GM13976 (cell line): Measurements from ENCODE around the gene SLC35G4.
A peak's percentile ranks its signal among the peaks of the same experiment; 100 is the strongest.

Experiments used
- DNase-seq: peaks from one replicate; pipeline ENCODE4 v3.0.0; 2012; ENCODE audit warnings: low spot score
- in situ Hi-C: fragments of 300-500 bp; cut with MboI; formaldehyde crosslinking; loops from one replicate; pipeline ENCODE4 v1.12.0; 2022; ENCODE audit warnings: low sequenced_read_pairs, mixed read lengths, inconsistent platforms; ENCODE audit not compliant: unreplicated experiment
- TF ChIP-seq, protein P1 (sequence below): IDR thresholded peaks from 2 replicates; pipeline ENCODE4 v1.5.1; 2012; ENCODE audit warnings: borderline replicate concordance, mild to moderate bottlenecking; ENCODE audit not compliant: insufficient read depth; ENCODE audit errors: extremely low read depth, missing control alignments, control extremely low read depth

Gene SLC35G4

DNA sequence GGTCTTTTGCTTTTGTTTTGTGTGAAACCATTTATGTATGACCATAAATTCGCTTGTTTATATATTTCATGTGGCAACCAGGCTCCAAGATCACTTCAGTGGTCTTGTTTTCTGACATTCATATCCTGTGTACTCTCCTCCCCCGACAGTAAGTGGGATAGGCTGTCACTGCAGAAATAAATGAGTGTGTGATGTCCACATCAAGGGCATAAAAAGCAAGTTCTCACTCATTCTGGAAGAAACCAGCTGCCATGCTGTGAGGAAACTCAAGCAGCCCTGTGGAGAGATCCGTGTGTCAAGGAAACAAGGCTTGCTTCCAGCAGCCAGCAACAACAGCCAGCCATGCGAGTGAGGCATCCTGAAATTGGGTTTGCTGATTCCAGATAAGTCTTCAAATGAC, 40.4 kb downstream of the SLC35G4 start:
- in situ Hi-C loops, result no loop called here
- TF ChIP-seq, protein P1, sequence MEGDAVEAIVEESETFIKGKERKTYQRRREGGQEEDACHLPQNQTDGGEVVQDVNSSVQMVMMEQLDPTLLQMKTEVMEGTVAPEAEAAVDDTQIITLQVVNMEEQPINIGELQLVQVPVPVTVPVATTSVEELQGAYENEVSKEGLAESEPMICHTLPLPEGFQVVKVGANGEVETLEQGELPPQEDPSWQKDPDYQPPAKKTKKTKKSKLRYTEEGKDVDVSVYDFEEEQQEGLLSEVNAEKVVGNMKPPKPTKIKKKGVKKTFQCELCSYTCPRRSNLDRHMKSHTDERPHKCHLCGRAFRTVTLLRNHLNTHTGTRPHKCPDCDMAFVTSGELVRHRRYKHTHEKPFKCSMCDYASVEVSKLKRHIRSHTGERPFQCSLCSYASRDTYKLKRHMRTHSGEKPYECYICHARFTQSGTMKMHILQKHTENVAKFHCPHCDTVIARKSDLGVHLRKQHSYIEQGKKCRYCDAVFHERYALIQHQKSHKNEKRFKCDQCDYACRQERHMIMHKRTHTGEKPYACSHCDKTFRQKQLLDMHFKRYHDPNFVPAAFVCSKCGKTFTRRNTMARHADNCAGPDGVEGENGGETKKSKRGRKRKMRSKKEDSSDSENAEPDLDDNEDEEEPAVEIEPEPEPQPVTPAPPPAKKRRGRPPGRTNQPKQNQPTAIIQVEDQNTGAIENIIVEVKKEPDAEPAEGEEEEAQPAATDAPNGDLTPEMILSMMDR, result no peak
- DNase-seq, result no peak

DNA sequence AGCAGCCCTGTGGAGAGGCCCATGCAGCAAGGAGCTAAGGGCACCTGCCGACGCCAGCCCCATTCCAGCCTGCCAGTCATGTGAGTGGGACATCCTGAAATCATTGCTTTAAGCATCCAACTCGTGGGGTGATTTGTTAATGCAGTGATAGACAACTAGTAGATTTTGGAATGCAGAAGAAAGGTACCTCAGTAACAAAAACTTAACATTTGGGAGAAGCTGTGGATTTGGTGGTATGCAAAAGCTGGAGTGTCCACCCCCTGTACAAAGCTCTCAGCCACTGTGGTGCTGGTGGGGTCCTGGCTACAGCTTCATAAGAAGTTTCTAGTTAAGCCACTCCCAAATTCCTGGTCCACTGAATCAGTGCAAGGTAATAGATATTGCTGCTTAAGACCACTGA, 42.5 kb downstream of the SLC35G4 start:
- in situ Hi-C loops, result no loop called here
- no peak for DNase-seq
- TF ChIP-seq, protein P1, result no peak

DNA sequence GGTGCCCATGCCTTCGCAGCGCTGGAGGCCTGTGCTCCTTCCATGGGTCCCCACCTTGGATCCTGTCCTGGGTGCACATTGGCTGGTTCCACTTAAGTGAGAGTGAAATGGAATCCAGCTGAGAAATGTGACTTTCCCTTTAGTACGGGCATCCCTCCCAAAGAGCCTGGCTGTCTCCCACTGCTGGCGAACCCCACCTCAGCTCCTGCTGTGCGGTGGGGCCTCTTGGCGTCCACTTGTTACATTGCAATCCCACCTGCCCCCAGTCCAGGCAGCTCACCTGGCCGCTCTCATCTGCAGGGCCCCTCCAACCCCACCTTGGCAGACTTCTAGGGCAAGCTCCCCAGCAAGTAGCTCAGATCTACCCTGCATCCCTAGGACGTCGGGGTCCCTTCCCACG, 44.1 kb downstream of the SLC35G4 start:
- in situ Hi-C loops, result no loop called here
- TF ChIP-seq, protein P1, result no peak
- DNase-seq, result no peak

DNA sequence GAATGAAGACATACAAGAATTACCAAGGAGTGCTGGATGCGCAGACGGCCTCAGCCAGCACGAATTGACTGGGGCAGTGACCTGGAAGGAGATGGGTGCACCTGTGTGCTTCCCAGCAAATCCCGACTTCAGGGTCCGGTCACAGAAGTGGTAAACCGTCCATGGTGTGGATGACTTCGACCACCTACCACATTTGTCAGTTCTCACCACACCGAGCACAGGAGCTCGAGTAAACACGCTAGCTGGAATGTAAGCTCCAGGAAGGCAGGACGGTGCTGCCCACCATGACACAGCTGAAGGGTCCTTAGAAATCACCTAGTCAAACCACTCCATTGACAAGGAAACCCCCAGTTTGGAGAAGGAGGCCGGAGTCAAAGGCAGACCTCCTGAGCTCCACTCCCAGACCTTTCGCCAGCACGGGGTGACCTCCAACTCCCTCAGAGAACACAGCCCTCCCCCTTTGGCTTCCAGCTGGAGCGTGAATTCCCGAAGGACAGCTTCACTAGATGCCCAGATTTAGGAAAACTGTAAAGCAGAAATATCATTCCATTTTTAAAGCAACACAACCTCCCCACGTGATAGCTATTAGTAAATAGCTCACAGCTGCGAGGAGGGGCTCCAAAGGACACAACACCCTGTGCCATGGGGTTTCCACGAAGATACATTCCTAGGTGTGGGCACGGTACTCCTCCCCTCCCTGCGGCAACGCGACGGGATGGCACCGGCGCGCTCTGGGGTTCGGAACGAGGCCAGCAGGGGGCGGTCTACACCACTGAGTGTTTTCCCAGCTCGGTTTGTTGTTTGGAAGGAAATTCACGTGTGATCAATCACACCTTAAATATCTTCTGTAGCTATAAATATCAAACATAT, 45.6 kb downstream of the SLC35G4 start:
- in situ Hi-C loops, result no loop called here
- TF ChIP-seq, protein P1, result peak; percentile 63
- DNase-seq, result peak; percentile 79

DNA sequence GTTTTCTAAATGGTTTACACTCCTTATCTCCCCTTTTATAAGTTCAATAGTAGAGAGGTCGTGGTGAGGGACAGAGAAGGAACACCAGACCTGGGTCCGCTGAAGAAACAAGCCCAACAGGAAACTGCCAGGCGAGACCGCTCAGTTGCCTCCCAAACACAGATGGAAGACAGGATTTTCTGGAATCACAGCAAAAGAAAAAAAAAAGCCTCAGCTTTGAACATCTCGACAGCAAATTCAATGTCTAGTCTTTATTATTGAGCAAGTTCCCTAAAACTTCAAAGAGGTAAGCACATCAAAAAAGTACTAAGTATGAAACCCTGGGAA, 46.2 kb downstream of the SLC35G4 start:
- in situ Hi-C loops, result no loop called here
- TF ChIP-seq, protein P1, result no peak

DNA sequence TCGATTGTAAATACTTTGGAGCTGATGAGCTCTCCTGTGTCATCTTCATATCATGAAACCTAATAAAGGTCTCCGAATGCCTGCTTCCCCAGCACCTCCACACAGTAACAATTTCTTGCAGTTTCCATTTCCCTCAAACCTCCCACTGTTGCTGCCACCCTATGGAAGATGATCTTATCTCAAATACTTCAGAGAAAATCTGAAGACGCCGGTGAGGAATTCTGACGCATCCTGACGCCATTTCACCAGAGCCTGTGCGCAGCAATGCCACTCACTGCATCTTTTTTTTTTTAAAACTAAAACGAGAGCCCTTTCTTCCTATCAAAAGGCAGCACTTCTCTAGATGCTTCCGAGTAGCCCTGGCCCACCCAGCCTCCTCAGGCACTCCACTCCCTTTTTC, 47.8 kb downstream of the SLC35G4 start:
- no peak for DNase-seq
- in situ Hi-C loops, result no loop called here
- TF ChIP-seq, protein P1, result no peak

More for the DNA sequence above, 46.2 kb downstream of the SLC35G4 start:
- no peak for DNase-seq
